HEK293 (cell line): ENCODE measurements around the gene CPNE5.

Source experiments
- CTCF ChIA-PET: fragments of 350-600 bp; formaldehyde crosslinking; extraction: SDS; loops from one replicate; lab custom pipeline; 2021; ENCODE audit warnings: antibody characterized with exemption; lab: Yijun Ruan, JAX
- POLR2A ChIA-PET: fragments of 300-600 bp; formaldehyde crosslinking; extraction: SDS; loops from one replicate; lab custom pipeline; 2020; ENCODE audit warnings: antibody characterized with exemption, inconsistent platforms; lab: Yijun Ruan, JAX
- H3K27ac ChIP-seq: fragments of 200-500 bp; sonication (Bioruptor generic); 2 replicates; pipeline ENCODE4 v1.5.1; 2014; ENCODE audit warnings: low read depth, low read length, control low read depth, inconsistent platforms; ENCODE audit errors: extremely low read depth
- H3K36me3 ChIP-seq, 2 experiments: fragments of 200-500 bp in 1 of 2; sonication (Bioruptor generic) in 1 of 2; 1 replicate in 1 of 2; 2 replicates in 1 of 2; pipeline ENCODE4 v1.5.1; 2014 to 2017; ENCODE audit warnings: inconsistent platforms in 2 of 2, low read length in 2 of 2; ENCODE audit not compliant: control insufficient read depth in 2 of 2, insufficient read depth in 1 of 2
- H3K4me1 ChIP-seq: fragments of 200-500 bp; sonication (Bioruptor generic); 2 replicates; pipeline ENCODE4 v1.5.1; 2014; ENCODE audit warnings: mild to moderate bottlenecking, low read length, inconsistent platforms; ENCODE audit not compliant: control insufficient read depth, insufficient read depth
- H3K4me3 ChIP-seq: 2 replicates; pipeline ENCODE4 v1.5.1; 2011; ENCODE audit warnings: low read depth, mild to moderate bottlenecking, control low read depth, low read length, moderate library complexity
- H3K9me3 ChIP-seq: fragments of 200-500 bp; sonication (Bioruptor generic); 2 replicates; pipeline ENCODE4 v1.5.1; 2014; ENCODE audit warnings: low read depth, low read length, inconsistent platforms; ENCODE audit not compliant: control insufficient read depth, insufficient read depth
- GLIS1 ChIP-seq: fragments of 450-650 bp; formaldehyde crosslinking; IDR thresholded peaks from 2 replicates; pipeline ENCODE4 v1.5.1; 2016; ENCODE audit warnings: missing biosample characterization, missing genetic modification characterization
- GLIS2 ChIP-seq: fragments of 450-650 bp; formaldehyde crosslinking; IDR thresholded peaks from 2 replicates; pipeline ENCODE4 v1.5.1; 2016; ENCODE audit warnings: missing biosample characterization, missing genetic modification characterization
- HOXA7 ChIP-seq: sonication (generic); formaldehyde crosslinking; IDR thresholded peaks from 2 replicates; pipeline ENCODE4 v1.8.1; 2022; ENCODE audit warnings: missing genetic modification reagents, borderline replicate concordance
- INSM2 ChIP-seq: fragments of 450-650 bp; formaldehyde crosslinking; IDR thresholded peaks from 2 replicates; pipeline ENCODE4 v1.5.1; 2016; ENCODE audit warnings: missing biosample characterization, missing genetic modification characterization
- SALL2 ChIP-seq: fragments of 450-650 bp; formaldehyde crosslinking; IDR thresholded peaks from 2 replicates; pipeline ENCODE4 v1.5.0; 2017; ENCODE audit warnings: missing biosample characterization, mild to moderate bottlenecking, missing genetic modification characterization, borderline replicate concordance
- SP2 ChIP-seq: fragments of 450-650 bp; formaldehyde crosslinking; IDR thresholded peaks from 2 replicates; pipeline ENCODE4 v1.5.1; 2016; ENCODE audit warnings: missing biosample characterization, missing genetic modification characterization
- SP3 ChIP-seq: fragments of 450-650 bp; formaldehyde crosslinking; IDR thresholded peaks from 2 replicates; pipeline ENCODE4 v1.5.1; 2016; ENCODE audit warnings: missing biosample characterization, missing genetic modification characterization
- YY1 ChIP-seq: fragments of 450-650 bp; formaldehyde crosslinking; IDR thresholded peaks from 2 replicates; pipeline ENCODE4 v1.5.1; 2018; ENCODE audit warnings: missing biosample characterization, missing genetic modification characterization
- ZBTB20 ChIP-seq: fragments of 450-650 bp; formaldehyde crosslinking; IDR thresholded peaks from 2 replicates; pipeline ENCODE4 v1.5.1; 2016; ENCODE audit warnings: missing biosample characterization, missing genetic modification characterization
- ZBTB21 ChIP-seq: fragments of 450-650 bp; formaldehyde crosslinking; IDR thresholded peaks from 2 replicates; pipeline ENCODE4 v1.5.1; 2017; ENCODE audit warnings: missing biosample characterization, missing genetic modification characterization
- ZBTB8A ChIP-seq: fragments of 450-650 bp; formaldehyde crosslinking; IDR thresholded peaks from 2 replicates; pipeline ENCODE4 v1.5.1; 2016; ENCODE audit warnings: missing biosample characterization, missing genetic modification characterization
- ZFHX2 ChIP-seq: fragments of 450-650 bp; formaldehyde crosslinking; conservative IDR thresholded peaks from 2 replicates; pipeline ENCODE4 v1.5.1; 2016; ENCODE audit warnings: missing biosample characterization, missing genetic modification characterization
- ZIC2 ChIP-seq: fragments of 450-650 bp; formaldehyde crosslinking; IDR thresholded peaks from 2 replicates; pipeline ENCODE4 v1.5.1; 2016; ENCODE audit warnings: missing biosample characterization, missing genetic modification characterization
- ZNF10 ChIP-seq: fragments of 450-650 bp; formaldehyde crosslinking; IDR thresholded peaks from 2 replicates; pipeline ENCODE4 v1.5.1; 2017; ENCODE audit warnings: missing biosample characterization, missing genetic modification characterization
- ZNF2 ChIP-seq: fragments of 450-650 bp; formaldehyde crosslinking; IDR thresholded peaks from 2 replicates; pipeline ENCODE4 v1.5.1; 2016; ENCODE audit warnings: missing biosample characterization, missing genetic modification characterization
- ZNF335 ChIP-seq: fragments of 450-650 bp; formaldehyde crosslinking; conservative IDR thresholded peaks from 2 replicates; pipeline ENCODE4 v1.5.1; 2016; ENCODE audit warnings: missing biosample characterization, missing genetic modification characterization
- ZNF350 ChIP-seq: fragments of 450-650 bp; formaldehyde crosslinking; IDR thresholded peaks from 2 replicates; pipeline ENCODE4 v1.5.0; 2017; ENCODE audit warnings: missing biosample characterization, mild to moderate bottlenecking, missing genetic modification characterization
- ZNF398 ChIP-seq: fragments of 450-650 bp; formaldehyde crosslinking; IDR thresholded peaks from 2 replicates; pipeline ENCODE4 v1.5.1; 2017; ENCODE audit warnings: missing biosample characterization, missing genetic modification characterization
- ZNF596 ChIP-seq: fragments of 450-650 bp; IDR thresholded peaks from 2 replicates; pipeline ENCODE4 v1.5.0; 2018; ENCODE audit warnings: missing biosample characterization, mild to moderate bottlenecking, missing genetic modification characterization, moderate library complexity
- ZNF660 ChIP-seq: fragments of 450-650 bp; IDR thresholded peaks from 2 replicates; pipeline ENCODE4 v1.5.1; 2018; ENCODE audit warnings: missing biosample characterization, mild to moderate bottlenecking, missing genetic modification characterization
- ZNF692 ChIP-seq: fragments of 450-650 bp; formaldehyde crosslinking; IDR thresholded peaks from 2 replicates; pipeline ENCODE4 v1.5.1; 2016; ENCODE audit warnings: missing biosample characterization, missing genetic modification characterization
- ZNF785 ChIP-seq: fragments of 450-650 bp; formaldehyde crosslinking; IDR thresholded peaks from 2 replicates; pipeline ENCODE4 v1.5.1; 2016; ENCODE audit warnings: missing biosample characterization, missing genetic modification characterization
- ZXDB ChIP-seq: fragments of 450-650 bp; formaldehyde crosslinking; IDR thresholded peaks from 2 replicates; pipeline ENCODE4 v1.5.1; 2016; ENCODE audit warnings: missing biosample characterization, missing genetic modification characterization
- TF ChIP-seq, protein P1 (sequence below): fragments of 450-650 bp; formaldehyde crosslinking; optimal IDR thresholded peaks from 2 replicates; pipeline ENCODE3; 2016; ENCODE audit warnings: missing biosample characterization, mild to moderate bottlenecking, missing genetic modification characterization
- TF ChIP-seq, protein P2 (sequence below): fragments of 450-650 bp; formaldehyde crosslinking; IDR thresholded peaks from 2 replicates; pipeline ENCODE4 v1.5.1; 2016; ENCODE audit warnings: missing biosample characterization, missing genetic modification characterization
- TF ChIP-seq, protein P3 (sequence below): fragments of 450-650 bp; formaldehyde crosslinking; IDR thresholded peaks from 2 replicates; pipeline ENCODE4 v1.5.1; 2017; ENCODE audit warnings: missing biosample characterization, missing genetic modification characterization
- TF ChIP-seq, protein P4 (sequence below): fragments of 450-650 bp; formaldehyde crosslinking; IDR thresholded peaks from 2 replicates; pipeline ENCODE4 v1.5.1; 2016; ENCODE audit warnings: missing biosample characterization, missing genetic modification characterization
- TF ChIP-seq, protein P5 (sequence below): fragments of 450-650 bp; formaldehyde crosslinking; IDR thresholded peaks from 2 replicates; pipeline ENCODE4 v1.5.1; 2017; ENCODE audit warnings: missing biosample characterization, missing genetic modification characterization

The CPNE5 gene

GRCh38 chr6:36839749-36840431, 646 bp upstream of the CPNE5 start:
- CTCF ChIA-PET = interaction anchor here (2.1 kb wide), 1 partner anchor 11 kb away, joined by 23 read pairs; no protein-coding TSS in a partner anchor
- POLR2A ChIA-PET = no interaction called here
- Histone ChIP-seq H3K27ac (no peak overlapping the region), H3K4me3 (peak overlapping the region; percentile 46), H3K36me3 (no peaks in the 10 kb centered on the region), H3K9me3 (no peaks in the 10 kb centered on the region), H3K4me1 (no peaks in the 10 kb centered on the region)
- TF ChIP-seq ZBTB20 (tag by site-specific recombination) (peak; percentile 53; the same call in 1 of the 2 replicates), SP2 (tag by site-specific recombination) (peak; percentile 24; the same call in 1 of the 2 replicates), SALL2 (tag by site-specific recombination) (no peak), ZNF660 (tag by site-specific recombination) (peak; percentile 52; the same call in 1 of the 2 replicates), GLIS2 (peak; percentile 75), HOXA7 (CRISPR knock-in tag) (no peak), GLIS1 (peak; percentile 36; the same call in 1 of the 2 replicates), ZXDB (tag by site-specific recombination) (peak; percentile 95), ZIC2 (tag by site-specific recombination) (0 out of 2 replicates have a peak, but pooled peaks have one; percentile 17), ZBTB21 (no peak), ZNF10 (tag by site-specific recombination) (no peak), ZNF398 (tag by site-specific recombination) (peak; percentile 28; the same call in 1 of the 2 replicates), ZFHX2 (peak; percentile 16; the same call in 1 of the 2 replicates), ZNF335 (0 out of 2 replicates have a peak, but pooled peaks have one; percentile 1), YY1 (tag by site-specific recombination) (no peak), ZNF350 (no peak), INSM2 (tag by site-specific recombination) (no peak), ZNF785 (tag by site-specific recombination) (0 out of 2 replicates have a peak, but pooled peaks have one; percentile 34), SP3 (tag by site-specific recombination) (peak; percentile 49; the same call in 1 of the 2 replicates), ZNF2 (no peak), ZNF692 (tag by site-specific recombination) (peak; percentile 49; the same call in 1 of the 2 replicates), ZBTB8A (tag by site-specific recombination) (peak; percentile 44; the same call in 1 of the 2 replicates), ZNF596 (no peak)
- TF ChIP-seq, protein P1, sequence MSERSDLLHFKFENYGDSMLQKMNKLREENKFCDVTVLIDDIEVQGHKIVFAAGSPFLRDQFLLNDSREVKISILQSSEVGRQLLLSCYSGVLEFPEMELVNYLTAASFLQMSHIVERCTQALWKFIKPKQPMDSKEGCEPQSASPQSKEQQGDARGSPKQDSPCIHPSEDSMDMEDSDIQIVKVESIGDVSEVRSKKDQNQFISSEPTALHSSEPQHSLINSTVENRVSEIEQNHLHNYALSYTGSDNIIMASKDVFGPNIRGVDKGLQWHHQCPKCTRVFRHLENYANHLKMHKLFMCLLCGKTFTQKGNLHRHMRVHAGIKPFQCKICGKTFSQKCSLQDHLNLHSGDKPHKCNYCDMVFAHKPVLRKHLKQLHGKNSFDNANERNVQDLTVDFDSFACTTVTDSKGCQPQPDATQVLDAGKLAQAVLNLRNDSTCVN (tag by site-specific recombination) = peak; percentile 82
- TF ChIP-seq, protein P2, sequence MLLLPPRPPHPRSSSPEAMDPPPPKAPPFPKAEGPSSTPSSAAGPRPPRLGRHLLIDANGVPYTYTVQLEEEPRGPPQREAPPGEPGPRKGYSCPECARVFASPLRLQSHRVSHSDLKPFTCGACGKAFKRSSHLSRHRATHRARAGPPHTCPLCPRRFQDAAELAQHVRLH (tag by site-specific recombination) = no peak
- TF ChIP-seq, protein P3, sequence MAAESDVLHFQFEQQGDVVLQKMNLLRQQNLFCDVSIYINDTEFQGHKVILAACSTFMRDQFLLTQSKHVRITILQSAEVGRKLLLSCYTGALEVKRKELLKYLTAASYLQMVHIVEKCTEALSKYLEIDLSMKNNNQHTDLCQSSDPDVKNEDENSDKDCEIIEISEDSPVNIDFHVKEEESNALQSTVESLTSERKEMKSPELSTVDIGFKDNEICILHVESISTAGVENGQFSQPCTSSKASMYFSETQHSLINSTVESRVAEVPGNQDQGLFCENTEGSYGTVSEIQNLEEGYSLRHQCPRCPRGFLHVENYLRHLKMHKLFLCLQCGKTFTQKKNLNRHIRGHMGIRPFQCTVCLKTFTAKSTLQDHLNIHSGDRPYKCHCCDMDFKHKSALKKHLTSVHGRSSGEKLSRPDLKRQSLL (tag by site-specific recombination) = no peak
- TF ChIP-seq, protein P4, sequence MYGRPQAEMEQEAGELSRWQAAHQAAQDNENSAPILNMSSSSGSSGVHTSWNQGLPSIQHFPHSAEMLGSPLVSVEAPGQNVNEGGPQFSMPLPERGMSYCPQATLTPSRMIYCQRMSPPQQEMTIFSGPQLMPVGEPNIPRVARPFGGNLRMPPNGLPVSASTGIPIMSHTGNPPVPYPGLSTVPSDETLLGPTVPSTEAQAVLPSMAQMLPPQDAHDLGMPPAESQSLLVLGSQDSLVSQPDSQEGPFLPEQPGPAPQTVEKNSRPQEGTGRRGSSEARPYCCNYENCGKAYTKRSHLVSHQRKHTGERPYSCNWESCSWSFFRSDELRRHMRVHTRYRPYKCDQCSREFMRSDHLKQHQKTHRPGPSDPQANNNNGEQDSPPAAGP (tag by site-specific recombination) = peak; percentile 23; the same call in 1 of the 2 replicates
- TF ChIP-seq, protein P5, sequence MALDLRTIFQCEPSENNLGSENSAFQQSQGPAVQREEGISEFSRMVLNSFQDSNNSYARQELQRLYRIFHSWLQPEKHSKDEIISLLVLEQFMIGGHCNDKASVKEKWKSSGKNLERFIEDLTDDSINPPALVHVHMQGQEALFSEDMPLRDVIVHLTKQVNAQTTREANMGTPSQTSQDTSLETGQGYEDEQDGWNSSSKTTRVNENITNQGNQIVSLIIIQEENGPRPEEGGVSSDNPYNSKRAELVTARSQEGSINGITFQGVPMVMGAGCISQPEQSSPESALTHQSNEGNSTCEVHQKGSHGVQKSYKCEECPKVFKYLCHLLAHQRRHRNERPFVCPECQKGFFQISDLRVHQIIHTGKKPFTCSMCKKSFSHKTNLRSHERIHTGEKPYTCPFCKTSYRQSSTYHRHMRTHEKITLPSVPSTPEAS (tag by site-specific recombination) = peak; percentile 84
